AG10803 (cell line): ENCODE measurements around the gene FAAP20.

Experiments used
- DNase-seq: peaks from one replicate; pipeline ENCODE4 v3.0.0; 2010; ENCODE audit warnings: low read depth
- H3K4me3 ChIP-seq: 2 replicates; pipeline ENCODE4 v1.5.1; 2011; ENCODE audit warnings: mild to moderate bottlenecking, low read length, control low read depth
- TF ChIP-seq, protein P1 (sequence below): conservative IDR thresholded peaks from 2 replicates; pipeline ENCODE4 v1.5.1; 2011; ENCODE audit warnings: mild to moderate bottlenecking, low read length, control low read depth, inconsistent platforms

Gene FAAP20

GRCh38 chr1:2175681-2176454 lies 18.7 kb downstream of the FAAP20 start:
- TF ChIP-seq, protein P1, sequence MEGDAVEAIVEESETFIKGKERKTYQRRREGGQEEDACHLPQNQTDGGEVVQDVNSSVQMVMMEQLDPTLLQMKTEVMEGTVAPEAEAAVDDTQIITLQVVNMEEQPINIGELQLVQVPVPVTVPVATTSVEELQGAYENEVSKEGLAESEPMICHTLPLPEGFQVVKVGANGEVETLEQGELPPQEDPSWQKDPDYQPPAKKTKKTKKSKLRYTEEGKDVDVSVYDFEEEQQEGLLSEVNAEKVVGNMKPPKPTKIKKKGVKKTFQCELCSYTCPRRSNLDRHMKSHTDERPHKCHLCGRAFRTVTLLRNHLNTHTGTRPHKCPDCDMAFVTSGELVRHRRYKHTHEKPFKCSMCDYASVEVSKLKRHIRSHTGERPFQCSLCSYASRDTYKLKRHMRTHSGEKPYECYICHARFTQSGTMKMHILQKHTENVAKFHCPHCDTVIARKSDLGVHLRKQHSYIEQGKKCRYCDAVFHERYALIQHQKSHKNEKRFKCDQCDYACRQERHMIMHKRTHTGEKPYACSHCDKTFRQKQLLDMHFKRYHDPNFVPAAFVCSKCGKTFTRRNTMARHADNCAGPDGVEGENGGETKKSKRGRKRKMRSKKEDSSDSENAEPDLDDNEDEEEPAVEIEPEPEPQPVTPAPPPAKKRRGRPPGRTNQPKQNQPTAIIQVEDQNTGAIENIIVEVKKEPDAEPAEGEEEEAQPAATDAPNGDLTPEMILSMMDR: no peak
- no peak overlapping the region for H3K4me3 ChIP-seq
- DNase-seq: no peak

DNA sequence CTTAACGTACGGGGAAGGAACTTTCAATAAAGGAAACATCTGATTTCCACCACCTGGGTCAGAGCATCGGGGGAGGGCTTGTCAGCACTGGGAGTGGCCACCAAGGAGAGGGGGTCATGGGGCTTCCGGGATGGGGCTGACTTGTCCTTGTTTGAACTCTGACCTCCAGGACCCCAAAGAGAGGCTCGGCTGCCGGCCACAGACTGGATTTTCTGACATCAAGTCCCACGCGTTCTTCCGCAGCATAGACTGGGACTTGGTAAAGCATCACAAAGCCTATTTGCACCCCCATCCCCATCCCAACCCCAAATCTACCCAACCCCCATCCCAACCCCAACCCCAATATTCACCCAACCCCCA lies 19.5 kb downstream of the FAAP20 start:
- peak overlapping the region; percentile 53; the same call in 1 of the 2 replicates for H3K4me3 ChIP-seq
- no peak for DNase-seq
- TF ChIP-seq, protein P1: no peak

DNA sequence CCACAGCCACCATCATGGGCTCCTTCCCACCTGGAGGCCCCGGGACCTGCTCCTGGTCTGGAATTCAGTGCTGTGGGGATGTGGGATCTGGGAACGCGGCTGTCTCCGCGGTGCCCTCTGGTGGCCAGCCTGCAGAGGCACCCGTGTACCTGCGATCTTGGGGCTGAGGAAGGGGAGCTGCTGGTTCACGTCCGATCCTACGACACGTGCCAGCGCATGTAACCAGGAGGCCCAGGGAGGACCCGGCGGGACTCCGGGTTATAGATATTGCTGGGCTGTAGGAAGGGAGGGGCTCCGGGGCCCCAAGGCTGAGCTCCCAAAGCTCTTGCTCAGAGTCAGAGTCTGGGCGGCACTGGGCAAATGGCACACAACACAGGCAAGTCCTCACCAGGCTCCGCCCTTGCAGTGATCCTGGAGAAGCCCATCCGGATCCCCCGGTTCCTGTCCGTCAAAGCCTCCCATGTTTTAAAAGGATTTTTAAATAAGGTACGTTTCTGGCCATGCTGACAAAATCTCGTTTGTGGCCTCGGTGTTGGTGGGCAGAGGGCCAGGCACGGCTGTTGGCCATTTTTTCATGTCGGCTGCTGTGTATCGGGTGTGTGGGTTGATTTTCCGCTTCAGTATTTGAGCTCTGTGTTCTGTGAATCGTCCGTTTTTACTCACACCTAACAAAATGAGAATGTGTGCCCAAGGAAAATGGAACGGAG lies 20.1 kb downstream of the FAAP20 start:
- peak; percentile 48 for DNase-seq
- TF ChIP-seq, protein P1: peak; percentile 88
- peak overlapping the region; percentile 53 for H3K4me3 ChIP-seq

DNA sequence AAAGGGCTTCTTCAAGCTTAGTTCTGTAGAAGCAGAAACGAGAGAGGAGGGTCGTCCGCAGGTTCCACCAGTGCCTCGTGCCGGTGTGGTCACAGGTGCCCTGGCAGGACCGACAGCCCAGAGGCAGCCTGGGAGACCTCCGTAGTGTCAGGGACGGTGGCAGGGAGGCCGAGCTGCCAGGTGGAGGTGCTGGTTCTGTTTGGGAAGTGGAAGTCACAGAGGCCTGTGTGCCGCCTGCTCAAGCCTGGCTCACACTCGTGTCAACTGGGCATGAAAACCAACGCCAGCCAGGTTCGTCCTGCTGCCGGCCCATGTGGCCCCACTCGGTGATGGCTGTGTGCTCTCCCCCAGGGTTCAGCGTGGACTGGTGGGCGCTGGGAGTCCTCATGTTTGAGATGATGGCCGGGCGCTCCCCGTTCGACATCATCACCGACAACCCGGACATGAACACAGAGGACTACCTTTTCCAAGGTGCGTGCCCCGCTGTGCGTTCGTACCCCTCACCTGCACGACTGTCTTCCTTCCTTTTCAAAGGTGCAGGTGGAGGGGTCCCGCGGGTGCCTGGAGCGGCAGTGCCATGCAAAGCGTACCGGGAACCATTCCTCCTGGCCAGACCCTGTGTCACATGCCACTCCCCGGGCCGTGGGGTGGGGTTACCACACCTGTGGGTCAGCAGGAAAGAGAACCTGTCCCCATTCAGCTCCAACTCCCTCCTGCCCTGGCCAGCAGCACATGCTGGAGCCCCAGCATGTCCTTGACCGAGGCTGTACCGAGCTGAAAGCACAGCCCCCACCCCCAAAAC lies 20.8 kb downstream of the FAAP20 start:
- H3K4me3 ChIP-seq: no peak overlapping the region
- no peak for DNase-seq
- TF ChIP-seq, protein P1: no peak

GRCh38 chr1:2172551-2173146 lies 21.9 kb downstream of the FAAP20 start:
- TF ChIP-seq, protein P1: no peak
- no peak for DNase-seq
- no peak overlapping the region for H3K4me3 ChIP-seq

- TF ChIP-seq, protein P1: no peak
- DNase-seq: no peak
- no peak overlapping the region for H3K4me3 ChIP-seq
These were observed 22.6 kb downstream of the FAAP20 start for GRCh38 chr1:2172012-2172411.
